SK-N-MC (cell line): ENCODE results near the gene SGSH.

Source experiments
- EZH2 ChIP-seq: fragments of 200-600 bp; sonication (generic); IDR thresholded peaks from one replicate; pipeline ENCODE4 v1.6.1; 2017; ENCODE audit warnings: antibody characterized with exemption
- POLR2AphosphoS5 ChIP-seq: IDR thresholded peaks from 2 replicates; pipeline ENCODE4 v1.6.1; 2012; ENCODE audit warnings: mild to moderate bottlenecking, low read depth, low read length, borderline replicate concordance

DNA sequence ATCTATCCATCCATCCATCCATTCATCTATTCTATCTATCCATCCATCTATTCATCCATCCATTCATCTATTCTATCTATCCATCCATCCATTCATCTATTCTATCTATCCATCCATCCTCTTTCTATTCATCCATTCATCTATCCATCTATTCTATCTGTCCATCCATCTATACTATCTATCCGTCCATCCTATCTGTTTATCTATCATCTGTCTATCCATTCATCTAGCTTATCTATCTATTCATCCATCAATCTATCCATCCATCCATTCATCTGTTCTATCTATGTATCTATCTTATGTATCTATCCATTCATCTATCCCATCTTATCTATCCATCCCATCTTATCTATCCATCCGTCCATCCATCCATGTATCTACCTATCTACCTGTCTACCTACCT is 49.3 kb upstream of the SGSH start:
- TF ChIP-seq EZH2: no peak
- no peak for TF ChIP-seq POLR2AphosphoS5
